GM19452 (cell line): ENCODE results near the gene LRRN2.
"Not testable (repeated sequence)": the region's sequence is repeated elsewhere in the genome, so short reads cannot be mapped to it uniquely, and the experiment has no call there.

Source experiments
- ATAC-seq: cut with Tn5 transposase; IDR thresholded peaks from one replicate; pipeline ENCODE4 v1.9.1; 2021; ENCODE audit not compliant: unreplicated experiment

LRRN2 gene

DNA sequence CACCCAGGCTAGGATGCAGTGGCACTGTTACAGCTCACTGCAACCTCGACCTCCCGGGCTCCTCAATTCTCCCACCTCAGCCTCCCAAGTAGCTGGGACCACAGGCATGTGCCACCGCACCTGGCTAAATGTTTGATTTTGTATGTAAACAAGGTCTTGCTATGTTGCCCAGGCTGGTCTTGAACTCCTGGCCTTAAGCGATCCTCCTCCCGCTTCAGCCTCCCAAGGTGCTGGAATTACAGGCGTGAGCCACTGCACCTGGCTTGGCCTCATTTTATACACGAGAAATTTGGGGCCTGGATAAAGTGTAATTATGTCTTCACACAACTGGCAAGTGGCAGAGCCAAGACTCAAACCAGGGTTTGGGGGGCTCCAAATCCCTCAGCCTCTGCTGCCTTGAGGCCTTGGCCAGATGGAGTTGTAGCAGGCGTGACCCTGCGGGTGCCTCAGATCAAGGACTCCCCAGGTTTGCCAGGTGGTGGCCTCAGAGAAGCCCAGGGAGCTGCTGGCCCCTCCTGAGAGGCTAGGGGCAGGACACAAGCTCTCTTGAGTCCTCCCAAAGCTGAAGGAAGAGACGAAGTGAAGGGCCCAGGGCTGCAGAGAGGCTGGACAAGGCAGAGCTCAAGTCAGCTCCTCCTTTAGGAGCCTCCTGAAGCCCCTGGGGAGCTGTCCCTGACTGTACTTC lies 107.6 kb downstream of the LRRN2 start:
- no peak for ATAC-seq

DNA sequence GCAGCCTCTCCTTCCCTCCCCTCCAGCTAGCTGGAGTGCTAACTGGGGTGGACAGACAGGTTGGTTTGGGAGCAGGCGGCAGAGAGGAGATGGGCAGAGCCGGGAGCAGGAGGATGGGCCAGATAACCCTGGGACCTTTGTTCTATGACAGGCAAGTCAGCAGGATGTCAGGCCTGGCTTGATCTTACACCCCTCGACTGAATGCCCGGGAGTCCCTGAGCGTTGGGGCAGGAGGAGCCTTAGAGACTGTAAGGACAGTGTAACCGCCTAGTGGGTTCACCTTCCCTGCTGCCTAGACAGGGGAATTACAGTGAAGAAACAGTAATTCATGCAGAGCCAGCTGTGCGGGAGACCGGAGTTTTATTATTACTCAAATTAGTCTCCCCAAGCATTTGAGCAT lies 109.1 kb downstream of the LRRN2 start:
- ATAC-seq, result no peak

DNA sequence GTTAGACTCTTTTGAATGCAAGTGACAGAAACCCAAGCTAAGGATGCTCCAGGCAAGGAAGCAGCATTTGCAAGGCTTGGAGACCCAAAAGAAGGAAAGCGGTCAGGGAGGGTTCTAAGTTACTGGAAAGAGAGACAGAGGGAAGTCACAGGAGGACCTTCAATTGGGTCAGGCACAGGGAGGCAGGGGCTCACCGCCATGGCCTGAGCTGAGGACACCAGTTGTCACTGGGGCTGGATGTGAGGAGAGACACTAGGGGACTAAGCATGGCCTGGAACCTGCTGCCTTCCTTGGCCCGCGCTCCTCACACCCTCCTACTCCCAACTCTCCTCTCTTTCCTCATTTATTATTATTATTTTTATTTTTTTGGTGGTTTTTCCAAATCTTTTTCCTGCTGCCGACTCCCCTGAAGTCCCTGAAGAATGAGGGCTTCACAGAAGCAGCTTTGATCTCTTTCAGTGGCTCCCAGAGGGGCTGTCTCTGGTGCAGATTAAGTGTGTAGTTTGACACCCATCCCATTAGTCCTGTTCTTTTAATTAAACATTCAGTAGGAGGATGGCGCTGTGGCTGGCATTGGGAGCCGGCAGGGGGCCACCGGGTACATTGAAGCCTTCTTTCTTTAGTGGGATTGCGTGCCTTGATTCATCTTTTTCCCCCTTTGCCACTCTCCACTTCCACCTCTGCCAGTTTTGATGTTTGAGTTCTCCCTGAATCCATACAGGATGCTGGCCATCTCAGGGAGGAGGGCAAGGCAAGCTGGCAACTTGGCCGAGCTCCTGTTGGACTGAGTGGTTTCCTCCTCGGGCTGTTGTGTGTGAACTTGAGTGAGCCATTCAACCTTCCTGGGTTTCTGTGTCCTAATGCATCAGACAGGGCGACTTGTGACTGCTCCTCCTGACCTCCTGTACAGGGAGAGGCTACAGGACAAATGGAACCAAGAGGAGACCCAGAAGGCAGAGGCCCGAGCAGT lies 110.0 kb downstream of the LRRN2 start:
- ATAC-seq, result no peak

DNA sequence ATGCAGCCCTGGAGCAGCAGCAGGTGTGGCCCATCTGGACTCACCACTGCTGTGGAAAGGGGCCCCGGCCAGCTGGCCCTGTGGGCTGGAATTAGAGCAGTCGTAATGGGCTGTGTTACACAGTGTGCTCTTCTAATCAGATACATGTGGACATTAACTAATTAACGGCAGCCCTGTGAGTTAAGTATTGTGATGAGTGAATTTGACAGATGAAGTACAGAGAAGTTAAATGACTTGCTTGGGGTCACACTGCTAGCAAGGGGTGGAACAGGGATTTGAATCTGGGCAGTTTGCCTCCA lies 110.7 kb downstream of the LRRN2 start:
- ATAC-seq, result no peak

DNA sequence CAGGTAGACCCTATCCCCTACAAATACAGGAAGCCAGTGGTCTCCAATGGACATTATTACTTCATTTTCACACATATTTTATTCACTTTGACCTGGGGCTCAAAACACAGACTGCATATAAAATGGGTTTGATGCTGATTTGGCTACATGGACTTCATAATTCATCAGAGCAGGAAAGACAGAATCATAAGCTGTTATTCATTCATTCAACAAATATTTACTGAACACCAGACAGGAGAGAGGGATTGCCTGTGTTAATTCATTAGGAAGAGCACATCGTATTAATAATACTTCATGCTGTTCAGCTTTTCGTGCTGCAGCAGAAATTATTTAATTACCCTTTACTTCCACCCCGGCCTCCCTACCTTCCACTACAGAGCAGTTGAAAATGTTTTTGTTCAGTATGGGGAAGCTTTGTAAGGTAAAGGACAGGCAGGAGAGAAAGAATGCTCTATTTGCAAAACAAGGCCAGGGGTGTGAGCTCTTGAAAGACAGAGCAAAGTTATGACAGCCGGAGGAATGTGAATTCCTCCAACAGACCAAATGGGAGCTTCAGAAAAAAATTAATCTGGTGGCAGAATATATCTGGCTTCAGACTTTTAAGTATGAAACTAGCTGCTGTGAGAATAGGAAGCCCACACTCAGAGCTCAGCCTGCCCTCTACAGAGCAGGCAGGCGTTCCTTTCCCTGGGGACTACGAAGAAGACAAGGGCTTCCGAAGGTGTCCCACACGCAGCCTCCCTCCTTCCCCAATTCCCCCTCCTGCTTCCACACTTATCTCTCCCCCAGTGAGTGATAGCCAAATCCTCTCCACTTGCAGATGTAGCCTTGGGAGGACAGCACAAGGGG lies 111.3 kb downstream of the LRRN2 start:
- no peak for ATAC-seq

DNA sequence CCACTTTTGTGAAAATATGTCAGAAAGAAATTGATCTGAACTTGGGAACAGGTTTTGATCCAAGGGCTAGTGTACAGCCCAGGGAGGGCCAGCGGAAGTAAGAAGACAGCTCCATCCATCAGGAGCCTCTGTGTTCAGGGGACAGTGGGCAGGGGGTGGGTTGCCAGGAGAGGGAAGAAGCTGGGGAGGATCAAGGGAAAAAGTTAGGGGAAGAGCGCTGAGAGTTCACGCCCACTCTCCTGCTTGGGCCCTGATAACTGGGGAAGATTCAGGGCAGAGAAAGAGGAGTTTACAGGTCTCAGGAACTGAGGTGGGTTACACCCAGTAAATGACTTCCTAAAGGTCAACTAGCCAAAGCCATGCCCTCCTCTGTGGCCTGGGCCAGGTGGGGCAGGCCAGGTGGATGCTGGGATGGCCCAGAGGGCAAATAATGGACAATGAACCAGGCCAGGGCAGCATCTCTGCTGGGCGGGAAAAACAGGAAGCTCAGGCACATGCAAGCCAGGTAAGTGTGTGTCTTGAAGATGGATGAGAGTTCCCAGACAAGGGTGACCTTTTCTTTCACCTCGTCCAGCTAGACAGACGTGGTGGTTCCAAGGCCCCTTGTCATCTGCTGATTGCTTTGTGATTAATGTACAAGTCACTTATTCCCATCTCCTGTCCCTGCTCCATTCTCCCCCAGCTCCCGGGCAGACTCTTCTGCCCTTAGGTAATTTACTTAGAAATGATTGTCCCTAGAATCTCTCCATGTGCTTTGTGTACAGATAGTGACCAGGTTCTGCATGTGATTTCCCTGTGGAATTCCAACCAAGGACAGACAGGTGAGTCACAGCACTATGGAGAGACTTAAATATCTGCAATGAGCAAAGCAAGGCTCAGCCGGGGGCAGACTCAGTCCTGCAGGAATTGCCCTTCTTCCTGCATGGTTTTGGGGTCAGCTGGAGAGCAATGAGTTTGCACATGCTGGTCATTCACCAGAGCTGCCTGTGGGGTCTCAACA lies 112.3 kb downstream of the LRRN2 start:
- no peak for ATAC-seq

DNA sequence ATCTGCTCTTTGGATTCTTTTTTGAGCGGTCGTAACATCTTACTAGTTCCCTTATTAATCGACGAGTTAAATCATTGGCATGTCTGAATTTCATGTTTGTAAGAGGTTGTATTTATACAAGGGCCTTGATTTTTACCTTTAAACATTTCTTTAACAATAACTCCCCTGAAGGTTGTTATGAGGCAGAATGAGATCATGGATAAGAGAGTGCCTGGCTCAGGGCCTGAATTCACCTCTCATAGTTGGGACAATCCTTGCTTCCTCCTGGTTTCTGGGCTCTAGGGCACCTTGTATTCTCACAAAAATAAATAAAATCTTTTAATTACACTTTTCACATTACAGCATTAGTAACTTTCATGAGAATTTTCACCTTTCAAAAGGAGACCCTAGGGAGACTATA lies 113.9 kb downstream of the LRRN2 start:
- no peak for ATAC-seq

DNA sequence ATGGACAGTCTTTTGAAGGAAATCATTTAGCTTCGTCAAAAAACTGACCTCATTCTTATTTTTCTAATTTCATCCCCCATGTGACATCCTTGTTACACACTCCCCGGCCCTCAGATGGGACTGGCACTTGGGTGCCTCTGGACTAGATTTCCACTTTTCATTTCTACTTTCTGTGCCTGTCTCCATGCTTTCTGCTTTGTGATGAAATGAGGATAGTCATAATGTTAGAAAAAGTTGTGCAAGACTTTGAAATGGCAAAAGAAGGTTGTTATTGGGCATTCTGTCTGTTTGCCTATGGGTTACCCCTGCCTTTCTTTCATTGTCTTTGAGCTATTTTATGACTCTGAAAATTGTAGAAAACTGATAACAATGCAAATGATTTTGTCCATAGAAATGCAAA lies 114.4 kb downstream of the LRRN2 start:
- no peak for ATAC-seq

DNA sequence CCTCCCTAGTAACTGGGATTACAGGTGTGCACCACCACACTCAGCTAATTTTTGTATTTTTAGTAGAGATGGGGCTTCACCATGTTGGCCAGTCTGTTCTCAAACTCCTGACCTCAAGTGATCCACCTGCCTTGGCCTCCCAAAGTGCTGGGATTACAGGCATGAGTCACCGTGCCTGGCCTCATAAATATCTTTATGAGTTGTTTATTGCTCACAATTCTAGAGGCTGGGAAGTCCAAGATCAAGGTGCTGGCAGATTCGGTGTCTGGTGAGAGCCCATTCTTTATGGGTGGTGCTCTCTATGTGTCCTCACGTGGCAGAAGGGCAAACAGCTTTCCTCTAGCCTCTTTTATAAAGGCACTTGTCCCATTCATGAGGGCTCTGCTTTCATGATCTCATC lies 115.5 kb downstream of the LRRN2 start:
- ATAC-seq, result not testable (repeated sequence)

DNA sequence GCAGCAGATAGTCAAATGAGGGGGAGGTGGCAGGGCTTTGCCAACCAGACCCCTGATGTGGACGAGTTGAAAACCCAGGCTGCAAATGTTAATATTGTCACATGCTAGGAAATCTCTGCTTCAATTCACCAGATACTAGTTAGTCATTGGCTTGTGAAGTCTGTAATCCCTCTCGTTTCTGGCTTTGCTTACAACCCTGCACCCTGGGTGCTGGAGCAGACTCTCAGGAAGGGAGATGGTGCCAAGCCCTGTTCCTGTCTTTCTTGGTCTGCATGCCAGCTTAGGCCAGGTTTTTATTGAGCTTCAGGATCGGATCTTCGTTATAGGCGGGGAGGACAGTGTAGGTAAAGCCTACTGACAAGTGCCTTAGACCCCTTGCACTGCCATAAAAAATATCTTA lies 116.1 kb downstream of the LRRN2 start:
- no peak for ATAC-seq

DNA sequence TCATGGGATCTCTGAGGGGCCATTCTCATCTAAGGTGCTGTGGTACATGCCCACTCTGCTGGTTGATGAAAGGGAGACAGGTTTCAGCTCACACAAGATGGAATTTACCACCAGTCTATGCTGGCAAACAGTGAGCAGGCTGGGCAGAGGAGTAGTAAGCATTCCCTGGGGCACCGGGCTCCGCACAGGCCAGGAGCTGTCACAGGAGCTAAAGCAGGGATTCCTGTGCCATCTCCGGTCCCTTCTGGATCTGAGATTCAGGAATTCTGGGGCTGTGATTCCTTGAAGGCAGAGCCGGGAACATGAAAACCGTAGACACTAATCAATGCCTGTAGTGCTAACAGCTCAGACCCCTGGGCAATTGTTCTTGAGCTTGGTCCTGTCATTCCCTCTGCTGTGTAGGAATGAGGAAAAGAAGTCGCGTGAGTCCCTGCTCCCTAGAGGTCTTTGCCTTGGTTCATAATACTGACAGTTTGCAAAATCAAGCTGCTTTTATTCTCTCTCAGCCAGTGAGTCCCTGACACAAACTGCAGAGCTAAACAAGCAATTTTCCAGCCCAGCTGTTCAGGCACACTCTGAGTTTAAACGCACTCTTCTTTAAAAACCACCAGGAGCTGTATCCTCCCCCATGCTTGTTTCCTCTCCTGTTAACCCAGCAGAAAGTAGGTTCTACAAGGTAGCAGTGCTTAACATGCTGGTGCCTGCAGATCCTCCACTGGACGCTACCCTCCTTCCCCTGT lies 116.8 kb downstream of the LRRN2 start:
- ATAC-seq, result no peak
